Activated naive CD4-positive, alpha-beta T cell treated with anti-CD3 and anti-CD28 coated beads, Interleukin-2, amount 50 U/mL, for 24 hours (primary cell): ENCODE measurements around the gene SATB1.
A peak's percentile ranks its signal among the peaks of the same experiment; 100 is the strongest.
"Not testable (repeated sequence)": the region's sequence is repeated elsewhere in the genome, so short reads cannot be mapped to it uniquely, and the experiment has no call there.

ENCODE experiments used
- H3K27ac Mint-ChIP-seq: one replicate; pipeline ENCODE4 v1.8.0; 2021; ENCODE audit warnings: mild to moderate bottlenecking, mixed read lengths
- H3K27me3 Mint-ChIP-seq: one replicate; pipeline ENCODE4 v1.8.0; 2021; ENCODE audit warnings: mixed read lengths
- H3K36me3 Mint-ChIP-seq: one replicate; pipeline ENCODE4 v1.8.0; 2021; ENCODE audit warnings: mixed read lengths
- H3K4me1 Mint-ChIP-seq: one replicate; pipeline ENCODE4 v1.8.0; 2021; ENCODE audit warnings: mixed read lengths
- H3K4me3 Mint-ChIP-seq: one replicate; pipeline ENCODE4 v1.8.0; 2021; ENCODE audit warnings: mild to moderate bottlenecking, mixed read lengths
- H3K9me3 Mint-ChIP-seq: one replicate; pipeline ENCODE4 v1.8.0; 2021; ENCODE audit warnings: mixed read lengths

SATB1 gene

GRCh38 chr3:18424729-18425640 lies at the start of gene SATB1:
Gene SATB1, minus strand, starts transcription at chr3:18425339. Its CDS starts 4,372 bp downstream, at chr3:18420967.
- H3K4me3 Mint-ChIP-seq = peak within 1 kb of the TSS; percentile 95
- peaks cover 79% of the 10 kb centered on the region for H3K4me1 Mint-ChIP-seq
- H3K27me3 Mint-ChIP-seq = no peaks in the 10 kb centered on the region
- H3K36me3 Mint-ChIP-seq = peaks cover 7% of the 10 kb centered on the region
- H3K27ac Mint-ChIP-seq = peak within 1 kb of the TSS; percentile 100
- H3K9me3 Mint-ChIP-seq = no peaks in the 10 kb centered on the region

GRCh38 chr3:18474202-18474601 lies 49.1 kb upstream of the SATB1 start:
- peaks cover 14% of the 10 kb centered on the region for H3K9me3 Mint-ChIP-seq
- no peaks in the 10 kb centered on the region for H3K27me3 Mint-ChIP-seq
- no peak overlapping the region for H3K27ac Mint-ChIP-seq
- no peak overlapping the region for H3K4me3 Mint-ChIP-seq
- H3K4me1 Mint-ChIP-seq = peaks cover 21% of the 10 kb centered on the region
- peaks cover 33% of the 10 kb centered on the region for H3K36me3 Mint-ChIP-seq

GRCh38 chr3:18469775-18470174 lies 44.6 kb upstream of the SATB1 start:
- H3K27me3 Mint-ChIP-seq = no peaks in the 10 kb centered on the region
- H3K27ac Mint-ChIP-seq = no peak overlapping the region
- H3K4me1 Mint-ChIP-seq = peaks cover 16% of the 10 kb centered on the region
- H3K36me3 Mint-ChIP-seq = peaks cover 48% of the 10 kb centered on the region
- no peak overlapping the region for H3K4me3 Mint-ChIP-seq
- no peaks in the 10 kb centered on the region for H3K9me3 Mint-ChIP-seq

GRCh38 chr3:18466136-18466535 lies 41.0 kb upstream of the SATB1 start:
- Mint-ChIP-seq H3K36me3 (peaks cover 52% of the 10 kb centered on the region), H3K4me3 (no peak overlapping the region)

GRCh38 chr3:18454766-18455165 lies 29.6 kb upstream of the SATB1 start:
- no peak overlapping the region for H3K27ac Mint-ChIP-seq
- H3K9me3 Mint-ChIP-seq = peaks cover 4% of the 10 kb centered on the region
- H3K27me3 Mint-ChIP-seq = no peaks in the 10 kb centered on the region
- H3K4me1 Mint-ChIP-seq = peaks cover 71% of the 10 kb centered on the region
- no peak overlapping the region for H3K4me3 Mint-ChIP-seq
- peaks cover 35% of the 10 kb centered on the region for H3K36me3 Mint-ChIP-seq

More at GRCh38 chr3:18466136-18466535, 41.0 kb upstream of the SATB1 start:
- Mint-ChIP-seq H3K27me3 (no peaks in the 10 kb centered on the region), H3K27ac (no peak overlapping the region), H3K9me3 (peaks cover 5% of the 10 kb centered on the region), H3K4me1 (peaks cover 16% of the 10 kb centered on the region)

- H3K4me3 Mint-ChIP-seq, H3K27me3 Mint-ChIP-seq, H3K9me3 Mint-ChIP-seq, H3K27ac Mint-ChIP-seq: not testable (repeated sequence)
- Mint-ChIP-seq H3K36me3 (peaks cover 28% of the 10 kb centered on the region), H3K4me1 (peaks cover 62% of the 10 kb centered on the region)
Measured at GRCh38 chr3:18449618-18450017, 24.5 kb upstream of the SATB1 start.

GRCh38 chr3:18447720-18448119 lies 22.6 kb upstream of the SATB1 start:
- Mint-ChIP-seq H3K9me3 (no peaks in the 10 kb centered on the region), H3K4me1 (peaks cover 52% of the 10 kb centered on the region), H3K4me3 (peak overlapping the region; percentile 97), H3K27ac (peak overlapping the region; percentile 89), H3K27me3 (no peaks in the 10 kb centered on the region), H3K36me3 (peaks cover 17% of the 10 kb centered on the region)

GRCh38 chr3:18446149-18446825 lies 21.1 kb upstream of the SATB1 start:
- Mint-ChIP-seq H3K4me1 (peaks cover 45% of the 10 kb centered on the region), H3K4me3 (peak overlapping the region; percentile 97), H3K27me3 (no peaks in the 10 kb centered on the region), H3K27ac (peak overlapping the region; percentile 97), H3K9me3 (no peaks in the 10 kb centered on the region), H3K36me3 (peaks cover 13% of the 10 kb centered on the region)

GRCh38 chr3:18445401-18446148 lies 20.4 kb upstream of the SATB1 start:
- H3K4me1 Mint-ChIP-seq = peaks cover 45% of the 10 kb centered on the region
- H3K4me3 Mint-ChIP-seq = peak overlapping the region; percentile 97
- peak overlapping the region; percentile 97 for H3K27ac Mint-ChIP-seq
- no peaks in the 10 kb centered on the region for H3K9me3 Mint-ChIP-seq
- H3K36me3 Mint-ChIP-seq = peaks cover 10% of the 10 kb centered on the region
- H3K27me3 Mint-ChIP-seq = no peaks in the 10 kb centered on the region

GRCh38 chr3:18444595-18445400 lies 19.7 kb upstream of the SATB1 start:
- H3K36me3 Mint-ChIP-seq = peaks cover 10% of the 10 kb centered on the region

GRCh38 chr3:18443665-18444594 lies 18.8 kb upstream of the SATB1 start:
- H3K4me1 Mint-ChIP-seq = peaks cover 52% of the 10 kb centered on the region
- H3K9me3 Mint-ChIP-seq = no peaks in the 10 kb centered on the region
- H3K36me3 Mint-ChIP-seq = peaks cover 4% of the 10 kb centered on the region
- H3K4me3 Mint-ChIP-seq = peak overlapping the region; percentile 91
- H3K27me3 Mint-ChIP-seq = no peaks in the 10 kb centered on the region
- peak overlapping the region; percentile 93 for H3K27ac Mint-ChIP-seq

More at GRCh38 chr3:18444595-18445400, 19.7 kb upstream of the SATB1 start:
- H3K27me3 Mint-ChIP-seq = no peaks in the 10 kb centered on the region
- H3K4me3 Mint-ChIP-seq = peak overlapping the region; percentile 91
- H3K4me1 Mint-ChIP-seq = peaks cover 45% of the 10 kb centered on the region
- no peaks in the 10 kb centered on the region for H3K9me3 Mint-ChIP-seq
- peak overlapping the region; percentile 93 for H3K27ac Mint-ChIP-seq

- Mint-ChIP-seq H3K27me3 (no peaks in the 10 kb centered on the region), H3K27ac (peak overlapping the region; percentile 93), H3K4me3 (peak overlapping the region; percentile 91), H3K9me3 (no peaks in the 10 kb centered on the region), H3K4me1 (peaks cover 57% of the 10 kb centered on the region), H3K36me3 (peaks cover 4% of the 10 kb centered on the region)
Measured at GRCh38 chr3:18442756-18443664, 17.9 kb upstream of the SATB1 start.

- H3K9me3 Mint-ChIP-seq = no peaks in the 10 kb centered on the region
- H3K27ac Mint-ChIP-seq = peak overlapping the region; percentile 94
- H3K36me3 Mint-ChIP-seq = peaks cover 2% of the 10 kb centered on the region
- H3K27me3 Mint-ChIP-seq = no peaks in the 10 kb centered on the region
- H3K4me1 Mint-ChIP-seq = peaks cover 47% of the 10 kb centered on the region
- H3K4me3 Mint-ChIP-seq = peak overlapping the region; percentile 86
Measured at GRCh38 chr3:18441551-18441950, 16.4 kb upstream of the SATB1 start.
